A673 (cell line): ENCODE results near the gene CELF5.

Experiments used
- CTCF ChIP-seq: fragments of 300-800, 200-600 bp; sonication (generic); conservative IDR thresholded peaks from 2 replicates; pipeline ENCODE4 v1.5.1; 2017; ENCODE audit warnings: low read depth, mild to moderate bottlenecking, antibody characterized with exemption, low read length, moderate library complexity, mixed read lengths
- EZH2 ChIP-seq: fragments of 200-600 bp; sonication (generic); IDR thresholded peaks from 2 replicates; pipeline ENCODE4 v1.6.1; 2017; ENCODE audit warnings: borderline replicate concordance, low read depth, mild to moderate bottlenecking, mixed read lengths, antibody characterized with exemption, low read length; ENCODE audit not compliant: poor library complexity, severe bottlenecking

- TF ChIP-seq CTCF, result no peak
- no peak for TF ChIP-seq EZH2
Observed at GRCh38 chr19:3248728-3249326, 24.4 kb downstream of the CELF5 start.
